Testis (tissue), 3 donors: ENCODE data around the gene HS2ST1. TPM values are rescaled to one million over a fixed set of nuclear protein-coding genes. Genes with fewer than 3 reads are reported as not detected.

Experiments
- DNase-seq: peaks from one replicate; pipeline ENCODE4 v3.0.0-alpha.2; 2019
- H3K27ac ChIP-seq, 2 donors: fragments of 200-600 bp; sonication (generic); one replicate each; pipeline ENCODE4 v1.5.1; 2019
- H3K27me3 ChIP-seq: fragments of 200-600 bp; sonication (generic); one replicate; pipeline ENCODE4 v1.5.1; 2019
- H3K36me3 ChIP-seq: fragments of 200-600 bp; sonication (generic); one replicate; pipeline ENCODE4 v1.5.1; 2017; ENCODE audit warnings: low read depth; ENCODE audit errors: missing control alignments
- H3K4me1 ChIP-seq: fragments of 200-600 bp; sonication (generic); one replicate; pipeline ENCODE4 v1.5.1; 2019
- H3K4me3 ChIP-seq, 2 donors: fragments of 200-600 bp; sonication (generic); one replicate each; pipeline ENCODE4 v1.5.1; 2017 to 2019
- H3K9me3 ChIP-seq: fragments of 200-600 bp; sonication (generic); one replicate; pipeline ENCODE4 v1.5.1; 2017
- CTCF ChIP-seq, 3 experiments: fragments of 450-650 bp in 2 of 3; fragments of 200-600 bp in 1 of 3; sonication (generic) in 1 of 3; IDR thresholded peaks; one replicate each; pipeline ENCODE4 v1.5.1; 2016 to 2019; ENCODE audit warnings: antibody characterized with exemption in 3 of 3, mild to moderate bottlenecking in 2 of 3, moderate library complexity in 1 of 3
- POLR2A ChIP-seq: fragments of 450-650 bp; IDR thresholded peaks from one replicate; pipeline ENCODE4 v1.6.1; 2017; ENCODE audit warnings: antibody characterized with exemption, mild to moderate bottlenecking, moderate library complexity
- WGBS, 2 donors: methylation state at CpG; one replicate each; pipeline ENCODE4 v1.1.5; 2018; 5-methylcytosine and 5-hydroxymethylcytosine counted together
- intact Hi-C: fragments of 100-400 bp; cut with DNase I; formaldehyde crosslinking; loops from one replicate; pipeline ENCODE4 v1.15.1; 2023; ENCODE audit warnings: low total_unique reads
- polyA plus RNA-seq: library from polyadenylated mRNA; stranded (reverse); fragments of 350-450 nt; fragmentation: Illumina TruSeq; extraction: RNeasy Lipid Tissue Mini Kit (QIAGEN cat#74804); gene quantifications from one replicate; pipeline ENCODE4 v1.2.3, GENCODE V29; 2014; ENCODE audit warnings: low read depth, low replicate concordance; ENCODE audit not compliant: insufficient read depth
- total RNA-seq, 2 donors: library from RNA; depleted of rRNA; stranded (reverse); fragments of >200 nt; gene quantifications; one replicate each; pipeline ENCODE4 v1.2.3, GENCODE V29; 2016

Gene HS2ST1
- total and polyA plus RNA-seq, 3 donors from 2014 or later, result 12.8 to 22.4 (median 21.1) TPM

GRCh38 chr1:87155170-87155569 lies 240.7 kb downstream of the HS2ST1 start:
- intact Hi-C loops, result no loop called here
- H3K9me3 ChIP-seq, result no peaks in the 10 kb centered on the region
- H3K4me1 ChIP-seq, result no peaks in the 10 kb centered on the region
- WGBS, 2 donors, result 80 to 81% methylated on average over 6 of the region's 6 CpGs
- H3K27me3 ChIP-seq, result no peaks in the 10 kb centered on the region
- no peak overlapping the region for H3K27ac ChIP-seq
- H3K4me3 ChIP-seq, result no peak overlapping the region
- TF ChIP-seq POLR2A (no peak), CTCF (IDR thresholded peaks at IDR 0.05) (no peak)
- no peaks in the 10 kb centered on the region for H3K36me3 ChIP-seq
- no peak for DNase-seq

GRCh38 chr1:87155648-87156047 lies 241.2 kb downstream of the HS2ST1 start:
- H3K9me3 ChIP-seq, result no peaks in the 10 kb centered on the region
- H3K4me1 ChIP-seq, result no peaks in the 10 kb centered on the region
- intact Hi-C loops, result no loop called here
- no peaks in the 10 kb centered on the region for H3K36me3 ChIP-seq
- TF ChIP-seq POLR2A (no peak), CTCF (IDR thresholded peaks at IDR 0.05) (no peak)
- no peak for DNase-seq
- 82 to 91% methylated on average over 9 of the region's 9 CpGs for WGBS, 2 donors
- H3K4me3 ChIP-seq, result no peak overlapping the region
- H3K27me3 ChIP-seq, result no peaks in the 10 kb centered on the region
- H3K27ac ChIP-seq, result no peak overlapping the region

- WGBS, 2 donors, result 94 to 96% methylated on average over 6 of the region's 6 CpGs
- H3K4me3 ChIP-seq, result no peak overlapping the region
- TF ChIP-seq POLR2A (no peak), CTCF (IDR thresholded peaks at IDR 0.05) (no peak)
- H3K27ac ChIP-seq, result no peak overlapping the region
- no peaks in the 10 kb centered on the region for H3K9me3 ChIP-seq
- intact Hi-C loops, result no loop called here
- DNase-seq, result no peak
- no peaks in the 10 kb centered on the region for H3K4me1 ChIP-seq
- no peaks in the 10 kb centered on the region for H3K36me3 ChIP-seq
- H3K27me3 ChIP-seq, result no peaks in the 10 kb centered on the region
Observed at GRCh38 chr1:87156124-87156523, 241.7 kb downstream of the HS2ST1 start.

GRCh38 chr1:87159378-87159915 lies 245.0 kb downstream of the HS2ST1 start:
- no peaks in the 10 kb centered on the region for H3K27me3 ChIP-seq
- no peaks in the 10 kb centered on the region for H3K4me1 ChIP-seq
- H3K36me3 ChIP-seq, result no peaks in the 10 kb centered on the region
- no peak overlapping the region for H3K4me3 ChIP-seq
- intact Hi-C loops, result no loop called here
- TF ChIP-seq CTCF (IDR thresholded peaks at IDR 0.05) (no peak), POLR2A (no peak)
- no peaks in the 10 kb centered on the region for H3K9me3 ChIP-seq
- WGBS, 2 donors, result 85 to 92% methylated on average over 6 of the region's 6 CpGs
- DNase-seq, result no peak
- H3K27ac ChIP-seq, result no peak overlapping the region

Other genes starting within 250 kb of the HS2ST1 start
- gene SH3GLB1, start 210.1 kb upstream of the HS2ST1 start, total RNA-seq, result 10 to 100 TPM; 58.9 to 72.4 TPM
- gene SH3GLB1, start 210.1 kb upstream of the HS2ST1 start, polyA plus RNA-seq, result 242 TPM
- gene SELENOF, start 509 bp upstream of the HS2ST1 start, total RNA-seq, result 100 to 1,000 TPM; 106 to 115 TPM
- gene SELENOF, start 509 bp upstream of the HS2ST1 start, polyA plus RNA-seq, result 218 TPM